DND-41 (cell line): Measurements from ENCODE around the gene AMH.

Experiments used
- ATAC-seq: fragments of 200-7000 bp; cut with Tn5 transposase; 3 replicates; pipeline ENCODE4 v1.9.1; 2021; ENCODE audit warnings: low read depth; ENCODE audit not compliant: insufficient read depth
- DNase-seq: peaks from one replicate; pipeline ENCODE4 v3.0.0-alpha.2; 2020
- H2AFZ ChIP-seq: 2 replicates; pipeline ENCODE4 v1.6.0; 2012; ENCODE audit warnings: low read depth, low read length
- H3K27ac ChIP-seq: 2 replicates; pipeline ENCODE4 v1.5.1; 2012; ENCODE audit warnings: low read length, inconsistent platforms
- H3K27me3 ChIP-seq: fragments of 200-600 bp; sonication (generic); 2 replicates; pipeline ENCODE4 v1.6.0; 2012; ENCODE audit warnings: low read length, mild to moderate bottlenecking, inconsistent platforms; ENCODE audit not compliant: insufficient read depth, poor library complexity
- H3K36me3 ChIP-seq: 2 replicates; pipeline ENCODE4 v1.5.1; 2012; ENCODE audit warnings: low read length, inconsistent platforms; ENCODE audit not compliant: insufficient read depth
- H3K4me1 ChIP-seq: 2 replicates; pipeline ENCODE4 v1.5.1; 2012; ENCODE audit warnings: mild to moderate bottlenecking, low read length; ENCODE audit not compliant: insufficient read depth
- H3K4me2 ChIP-seq: 2 replicates; pipeline ENCODE4 v1.6.0; 2012; ENCODE audit warnings: mild to moderate bottlenecking, moderate library complexity, low read length, inconsistent platforms; ENCODE audit not compliant: insufficient read depth
- H3K4me3 ChIP-seq, 2 experiments: fragments of 200-600 bp in 1 of 2; shearing (Covaris generic) in 1 of 2; 2 replicates each; pipeline ENCODE4 v1.5.1; 2012 to 2016; ENCODE audit warnings: inconsistent platforms in 2 of 2, low read length in 2 of 2, mild to moderate bottlenecking in 2 of 2, low read depth in 1 of 2, moderate library complexity in 1 of 2
- H3K79me2 ChIP-seq: 2 replicates; pipeline ENCODE4 v1.6.0; 2012; ENCODE audit warnings: low read length, inconsistent platforms; ENCODE audit not compliant: insufficient read depth
- H3K9ac ChIP-seq: 2 replicates; pipeline ENCODE4 v1.6.0; 2012; ENCODE audit warnings: low read depth, mild to moderate bottlenecking, inconsistent platforms, low read length, moderate library complexity
- H3K9me3 ChIP-seq: 2 replicates; pipeline ENCODE4 v1.5.1; 2012; ENCODE audit warnings: low read length, moderate library complexity, mild to moderate bottlenecking, inconsistent platforms; ENCODE audit not compliant: insufficient read depth, severe bottlenecking
- H4K20me1 ChIP-seq: 2 replicates; pipeline ENCODE4 v1.6.0; 2012; ENCODE audit warnings: low read length; ENCODE audit not compliant: insufficient read depth
- EZH2 ChIP-seq: IDR thresholded peaks from 3 replicates; pipeline ENCODE4 v1.6.1; 2012; ENCODE audit warnings: borderline replicate concordance, low read depth, mild to moderate bottlenecking, moderate library complexity, low read length, inconsistent platforms; ENCODE audit not compliant: severe bottlenecking
- TF ChIP-seq, protein P1 (sequence below): IDR thresholded peaks from 2 replicates; pipeline ENCODE4 v1.5.1; 2012; ENCODE audit warnings: borderline replicate concordance, low read length, moderate library complexity, mild to moderate bottlenecking; ENCODE audit not compliant: poor library complexity, severe bottlenecking; ENCODE audit errors: extremely low read depth

AMH gene

GRCh38 chr19:2252055-2252796, 3.1 kb downstream of the AMH start:
- DNase-seq, result no peak
- H3K27me3 ChIP-seq, result no peaks in the 10 kb centered on the region

DNA sequence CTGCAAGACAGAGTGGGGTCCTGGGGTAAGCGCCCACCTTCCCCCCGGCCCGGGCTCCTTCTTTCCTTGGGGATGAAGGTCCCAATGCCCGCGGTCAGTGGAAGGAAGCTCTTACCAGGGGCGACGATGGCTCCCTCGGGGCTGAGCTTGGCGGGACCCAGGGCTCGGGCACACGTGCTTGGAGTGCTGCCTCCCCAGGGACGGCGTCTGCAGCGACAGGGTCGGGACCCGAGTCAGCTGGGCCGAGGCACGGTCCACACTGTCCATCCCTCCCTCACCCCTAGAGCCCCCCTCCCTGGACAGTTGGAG, 3.6 kb downstream of the AMH start:
- ATAC-seq (no peak), DNase-seq (no peak)
- no peak overlapping the region for H2AFZ ChIP-seq
- H3K4me1 ChIP-seq, result peaks cover 10% of the 10 kb centered on the region
- H3K4me3 ChIP-seq, result no peak overlapping the region
- no peak overlapping the region for H3K27ac ChIP-seq
- H4K20me1 ChIP-seq, result peaks cover 31% of the 10 kb centered on the region; the same call in 1 of the 2 replicates
- H3K27me3 ChIP-seq, result no peaks in the 10 kb centered on the region
- no peaks in the 10 kb centered on the region for H3K79me2 ChIP-seq
- no peak overlapping the region for H3K4me2 ChIP-seq
- no peak for TF ChIP-seq EZH2
- TF ChIP-seq, protein P1, sequence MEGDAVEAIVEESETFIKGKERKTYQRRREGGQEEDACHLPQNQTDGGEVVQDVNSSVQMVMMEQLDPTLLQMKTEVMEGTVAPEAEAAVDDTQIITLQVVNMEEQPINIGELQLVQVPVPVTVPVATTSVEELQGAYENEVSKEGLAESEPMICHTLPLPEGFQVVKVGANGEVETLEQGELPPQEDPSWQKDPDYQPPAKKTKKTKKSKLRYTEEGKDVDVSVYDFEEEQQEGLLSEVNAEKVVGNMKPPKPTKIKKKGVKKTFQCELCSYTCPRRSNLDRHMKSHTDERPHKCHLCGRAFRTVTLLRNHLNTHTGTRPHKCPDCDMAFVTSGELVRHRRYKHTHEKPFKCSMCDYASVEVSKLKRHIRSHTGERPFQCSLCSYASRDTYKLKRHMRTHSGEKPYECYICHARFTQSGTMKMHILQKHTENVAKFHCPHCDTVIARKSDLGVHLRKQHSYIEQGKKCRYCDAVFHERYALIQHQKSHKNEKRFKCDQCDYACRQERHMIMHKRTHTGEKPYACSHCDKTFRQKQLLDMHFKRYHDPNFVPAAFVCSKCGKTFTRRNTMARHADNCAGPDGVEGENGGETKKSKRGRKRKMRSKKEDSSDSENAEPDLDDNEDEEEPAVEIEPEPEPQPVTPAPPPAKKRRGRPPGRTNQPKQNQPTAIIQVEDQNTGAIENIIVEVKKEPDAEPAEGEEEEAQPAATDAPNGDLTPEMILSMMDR, result no peak
- no peaks in the 10 kb centered on the region for H3K9me3 ChIP-seq
- peaks cover 28% of the 10 kb centered on the region for H3K36me3 ChIP-seq
- H3K9ac ChIP-seq, result no peak overlapping the region

More at GRCh38 chr19:2252055-2252796, 3.1 kb downstream of the AMH start:
- Histone ChIP-seq H3K36me3 (peaks cover 33% of the 10 kb centered on the region), H4K20me1 (peaks cover 35% of the 10 kb centered on the region; the same call in 1 of the 2 replicates), H3K79me2 (no peaks in the 10 kb centered on the region), H3K4me1 (peaks cover 5% of the 10 kb centered on the region), H3K9me3 (no peaks in the 10 kb centered on the region), H3K4me3 (no peak overlapping the region), H3K4me2 (no peak overlapping the region), H3K27ac (no peak overlapping the region), H3K9ac (no peak overlapping the region), H2AFZ (no peak overlapping the region)
- TF ChIP-seq, protein P1, result no peak
- no peak for TF ChIP-seq EZH2
- no peak for ATAC-seq

- TF ChIP-seq, protein P1, result peak; percentile 23
- TF ChIP-seq EZH2, result no peak
- Histone ChIP-seq H3K79me2 (no peaks in the 10 kb centered on the region), H3K36me3 (peaks cover 22% of the 10 kb centered on the region), H3K9me3 (no peaks in the 10 kb centered on the region), H3K27ac (no peak overlapping the region), H4K20me1 (peaks cover 28% of the 10 kb centered on the region; the same call in 1 of the 2 replicates), H3K4me2 (no peak overlapping the region), H3K4me1 (peaks cover 16% of the 10 kb centered on the region), H2AFZ (no peak overlapping the region), H3K27me3 (no peaks in the 10 kb centered on the region), H3K9ac (no peak overlapping the region), H3K4me3 (no peak overlapping the region)
- ATAC-seq, result no peak
- no peak for DNase-seq
Measured at GRCh38 chr19:2253106-2254063, 4.3 kb downstream of the AMH start.
